Measurements from ENCODE around the gene OOSP3. TPM values are rescaled to one million over a fixed set of nuclear protein-coding genes. Genes with fewer than 3 reads are reported as not detected.

OOSP3 gene
- polyA plus RNA-seq, 3 donors, result not detected

DNA sequence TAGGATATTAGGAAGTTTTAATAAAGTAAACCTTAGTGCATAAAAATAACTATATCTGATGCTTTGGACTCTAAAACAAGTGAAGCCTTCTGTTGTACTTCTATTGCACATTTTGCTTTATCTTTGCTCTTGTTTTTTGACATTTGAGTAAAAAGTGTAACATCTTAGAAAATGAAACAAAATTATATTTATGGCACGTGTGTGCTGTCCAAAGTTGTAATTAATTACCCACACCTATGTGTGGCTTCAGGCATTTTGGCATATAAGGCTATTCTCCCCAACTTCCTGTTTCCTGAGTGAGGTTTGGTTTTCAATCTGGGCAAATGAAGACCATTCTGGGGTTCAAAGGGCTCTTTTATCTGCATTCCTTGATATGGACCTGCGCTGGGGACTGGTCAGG, 59.5 kb downstream of the OOSP3 start, which contains the start of gene OOSP1:
TSS of gene OOSP1 (plus strand) at position 301 of the 400 bp plus-strand sequence. CDS start at position 324, 23 bp downstream.
- no peak for TF ChIP-seq CTCF (IDR thresholded peaks at IDR 0.05)
- 100% methylated on average over 1 of the region's 2 CpGs for WGBS (ENCODE audit: insufficient coverage)
- H3K9me3 ChIP-seq (replicated peaks in 1 of 2; ENCODE audit: control insufficient read depth in 1 of 2, insufficient read depth in 1 of 2, low read length in 2 of 2), result peaks cover 0 to 3% of the 10 kb centered on the region in 2 donors
- H3K4me1 ChIP-seq (ENCODE audit: control insufficient read depth in 1 of 2, insufficient read depth in 2 of 2, low read length in 2 of 2), result no peaks in the 10 kb centered on the region
- H4K20me1 ChIP-seq (ENCODE audit: insufficient read depth, low read length), result no peaks in the 10 kb centered on the region
- peak within 1 kb of the TSS in 3 of 7 donors; percentile 14 to 35 (median 18) for H3K27ac Mint-ChIP-seq
- H3K9ac ChIP-seq (ENCODE audit: insufficient read depth, low read length, poor library complexity, severe bottlenecking), result no peak within 1 kb of the TSS
- no peak within 1 kb of the TSS for H3K4me3 Mint-ChIP-seq
- peaks cover 11% of the 10 kb centered on the region for H3K4me1 Mint-ChIP-seq
- H3K79me2 ChIP-seq (ENCODE audit: insufficient read depth, low read length), result no peaks in the 10 kb centered on the region
- peaks cover 0 to 9% (median 3%) of the 10 kb centered on the region in 3 donors for H3K27me3 Mint-ChIP-seq (ENCODE audit: low read depth in 3 of 3)
- no peak within 1 kb of the TSS for H3K4me2 ChIP-seq (replicated peaks; ENCODE audit: extremely low read depth, low read length, poor library complexity, severe bottlenecking)
- intact Hi-C loops (cut with micrococcal nuclease), result no loop called here
- H3K36me3 Mint-ChIP-seq, result no peaks in the 10 kb centered on the region
- H2AFZ ChIP-seq (ENCODE audit: insufficient read depth, low read depth, low read length, poor library complexity, severe bottlenecking), result no peak within 1 kb of the TSS
- no peaks in the 10 kb centered on the region for H3K36me3 ChIP-seq (replicated peaks in 1 of 2; ENCODE audit: control insufficient read depth in 1 of 2, insufficient read depth in 2 of 2, low read length in 2 of 2)
- no peak within 1 kb of the TSS for H3K27ac ChIP-seq (ENCODE audit: low read depth in 1 of 2, low read length in 2 of 2)
- H3K4me3 ChIP-seq (replicated peaks in 1 of 3; ENCODE audit: low read depth in 2 of 3, low read length in 3 of 3), result no peak within 1 kb of the TSS
- H3K9me3 Mint-ChIP-seq, result peaks cover 4 to 13% (median 10%) of the 10 kb centered on the region in 7 donors
- H3K27me3 ChIP-seq (ENCODE audit: control insufficient read depth in 2 of 2, insufficient read depth in 2 of 2, low read length in 2 of 2), result no peaks in the 10 kb centered on the region
- no peak for DNase-seq

GRCh38 chr11:59938718-59939117, 60.1 kb downstream of the OOSP3 start:
- 89% methylated on average over 3 of the region's 3 CpGs for WGBS (ENCODE audit: insufficient coverage)
- TF ChIP-seq CTCF (IDR thresholded peaks at IDR 0.05), result no peak
- no peak overlapping the region for H3K9ac ChIP-seq (ENCODE audit: insufficient read depth, low read length, poor library complexity, severe bottlenecking)
- H3K4me3 ChIP-seq (replicated peaks in 1 of 3; ENCODE audit: low read depth in 2 of 3, low read length in 3 of 3), result no peak overlapping the region
- no peaks in the 10 kb centered on the region for H3K27me3 ChIP-seq (ENCODE audit: control insufficient read depth in 2 of 2, insufficient read depth in 2 of 2, low read length in 2 of 2)
- Mint-ChIP-seq H3K4me3 (no peak overlapping the region), H3K27me3 (ENCODE audit: low read depth in 3 of 3) (peaks cover 0 to 9% (median 3%) of the 10 kb centered on the region in 3 donors), H3K36me3 (no peaks in the 10 kb centered on the region), H3K9me3 (peaks cover 4 to 12% (median 10%) of the 10 kb centered on the region in 7 donors), H3K27ac (peak overlapping the region in 1 of 7 donors; percentile 35), H3K4me1 (peaks cover 11% of the 10 kb centered on the region)
- no peak overlapping the region for H3K4me2 ChIP-seq (replicated peaks; ENCODE audit: extremely low read depth, low read length, poor library complexity, severe bottlenecking)
- H3K9me3 ChIP-seq (replicated peaks in 1 of 2; ENCODE audit: control insufficient read depth in 1 of 2, insufficient read depth in 1 of 2, low read length in 2 of 2), result peaks cover 0 to 3% of the 10 kb centered on the region in 2 donors
- no peaks in the 10 kb centered on the region for H3K79me2 ChIP-seq (ENCODE audit: insufficient read depth, low read length)
- H3K4me1 ChIP-seq (ENCODE audit: control insufficient read depth in 1 of 2, insufficient read depth in 2 of 2, low read length in 2 of 2), result no peaks in the 10 kb centered on the region
- H3K36me3 ChIP-seq (replicated peaks in 1 of 2; ENCODE audit: control insufficient read depth in 1 of 2, insufficient read depth in 2 of 2, low read length in 2 of 2), result no peaks in the 10 kb centered on the region
- no peak for DNase-seq
- H3K27ac ChIP-seq (ENCODE audit: low read depth in 1 of 2, low read length in 2 of 2), result no peak overlapping the region
- no peak overlapping the region for H2AFZ ChIP-seq (ENCODE audit: insufficient read depth, low read depth, low read length, poor library complexity, severe bottlenecking)
- intact Hi-C loops (cut with micrococcal nuclease), result no loop called here
- H4K20me1 ChIP-seq (ENCODE audit: insufficient read depth, low read length), result no peaks in the 10 kb centered on the region

All from CD14-positive monocyte (primary cell).